SK-N-SH treated with all-trans-retinoic acid at 6 μM for 48 hours (cell line): Measurements from ENCODE around the gene KCNIP4.

Experiments used
- OSR1 ChIP-seq: fragments of 250-450 bp; sonication (Bioruptor Pico); IDR thresholded peaks from 2 replicates; pipeline ENCODE4 v1.8.0; 2022; ENCODE audit warnings: moderate library complexity, mild to moderate bottlenecking, inconsistent platforms
- SNAI2 ChIP-seq: fragments of 250-450 bp; sonication (Bioruptor Pico); IDR thresholded peaks from 2 replicates; pipeline ENCODE4 v1.5.0; 2020; ENCODE audit warnings: mild to moderate bottlenecking, moderate library complexity
- ZFP30 ChIP-seq: fragments of 450-650 bp; formaldehyde crosslinking; IDR thresholded peaks from 2 replicates; pipeline ENCODE4 v1.5.0; 2022; ENCODE audit warnings: mild to moderate bottlenecking, moderate library complexity

- TF ChIP-seq OSR1, result no peak
- no peak for TF ChIP-seq ZFP30 (CRISPR knock-in tag)
- TF ChIP-seq SNAI2, result no peak
Observed at GRCh38 chr4:20987191-20987590, 961.4 kb downstream of the KCNIP4 start.
